ENCODE results near the gene FMN1. TPM values are rescaled to one million over a fixed set of nuclear protein-coding genes. Genes with fewer than 3 reads are reported as not detected.
"Not testable (repeated sequence)": the region's sequence is repeated elsewhere in the genome, so short reads cannot be mapped to it uniquely, and the experiment has no call there.

The FMN1 gene
- total RNA-seq, 2 experiments from 2014 or later, result 0.04 to 0.13 TPM

GRCh38 chr15:32952901-32953532 is 241.5 kb downstream of the FMN1 start:
- ChIA-PET CTCF (no interaction called here), POLR2A (no interaction called here)

- CTCF ChIA-PET, result no interaction called here
These were observed 242.6 kb downstream of the FMN1 start for GRCh38 chr15:32951736-32952464.

GRCh38 chr15:32950051-32950450 is 244.5 kb downstream of the FMN1 start:
- CTCF ChIA-PET, POLR2A ChIA-PET: not testable (repeated sequence)

More at GRCh38 chr15:32951736-32952464, 242.6 kb downstream of the FMN1 start:
- POLR2A ChIA-PET, result no interaction called here

GRCh38 chr15:32946210-32946609 is 248.3 kb downstream of the FMN1 start:
- ChIA-PET CTCF (no interaction called here), POLR2A (no interaction called here)

GRCh38 chr15:32944431-32944830 is 250.1 kb downstream of the FMN1 start:
- ChIA-PET CTCF (no interaction called here), POLR2A (no interaction called here)

- ChIA-PET POLR2A (no interaction called here), CTCF (no interaction called here)
These were observed 250.8 kb downstream of the FMN1 start for GRCh38 chr15:32943711-32944110.

- CTCF ChIA-PET, result no interaction called here
- POLR2A ChIA-PET, result no interaction called here
These were observed 252.1 kb downstream of the FMN1 start for GRCh38 chr15:32942401-32942841.

GRCh38 chr15:32941823-32942222 is 252.7 kb downstream of the FMN1 start:
- CTCF ChIA-PET, result no interaction called here
- POLR2A ChIA-PET, result no interaction called here

GRCh38 chr15:32936976-32937375 is 257.5 kb downstream of the FMN1 start:
- CTCF ChIA-PET, result no interaction called here
- POLR2A ChIA-PET, result no interaction called here

GRCh38 chr15:32936283-32936918 is 258.1 kb downstream of the FMN1 start:
- CTCF ChIA-PET, result no interaction called here
- POLR2A ChIA-PET, result no interaction called here

GRCh38 chr15:32935139-32935538 is 259.4 kb downstream of the FMN1 start:
- ChIA-PET POLR2A (no interaction called here), CTCF (no interaction called here)

- CTCF ChIA-PET, result no interaction called here
- POLR2A ChIA-PET, result no interaction called here
These were observed 261.3 kb downstream of the FMN1 start for GRCh38 chr15:32933236-32933635.

- ChIA-PET POLR2A (no interaction called here), CTCF (no interaction called here)
These were observed 265.6 kb downstream of the FMN1 start for GRCh38 chr15:32928876-32929275.

GRCh38 chr15:32927124-32927523 is 267.4 kb downstream of the FMN1 start:
- CTCF ChIA-PET, result no interaction called here

GRCh38 chr15:32923176-32923575 is 271.3 kb downstream of the FMN1 start:
- ChIA-PET POLR2A (no interaction called here), CTCF (no interaction called here)

More at GRCh38 chr15:32927124-32927523, 267.4 kb downstream of the FMN1 start:
- POLR2A ChIA-PET, result no interaction called here

GRCh38 chr15:32922541-32922940 is 272.0 kb downstream of the FMN1 start:
- ChIA-PET CTCF (no interaction called here), POLR2A (no interaction called here)

GRCh38 chr15:32919749-32920414 is 274.6 kb downstream of the FMN1 start:
- ChIA-PET POLR2A (no interaction called here), CTCF (no interaction called here)

- ChIA-PET CTCF (no interaction called here), POLR2A (no interaction called here)
These were observed 276.0 kb downstream of the FMN1 start for GRCh38 chr15:32918547-32918946.

GRCh38 chr15:32910839-32911238 is 283.7 kb downstream of the FMN1 start:
- ChIA-PET POLR2A (no interaction called here), CTCF (no interaction called here)

- POLR2A ChIA-PET, result no interaction called here
- CTCF ChIA-PET, result no interaction called here
These were observed 285.1 kb downstream of the FMN1 start for GRCh38 chr15:32909431-32909830.

- POLR2A ChIA-PET, result no interaction called here
- CTCF ChIA-PET, result no interaction called here
These were observed 285.6 kb downstream of the FMN1 start for GRCh38 chr15:32908872-32909271.

All from activated CD8-positive, alpha-beta memory T cell treated with anti-CD3 and anti-CD28 coated beads for 36 hours (primary cell).